Astrocyte (in vitro differentiated cells and primary cell): ENCODE measurements around the gene GPHN.

Source experiments
- CTCF ChIP-seq: IDR thresholded peaks from 2 replicates; pipeline ENCODE4 v1.5.1; 2011; ENCODE audit warnings: low read depth, mild to moderate bottlenecking, inconsistent platforms, low read length, moderate library complexity; ENCODE audit not compliant: insufficient read depth
- EZH2 ChIP-seq: IDR thresholded peaks from 2 replicates; pipeline ENCODE4 v1.6.1; 2012; ENCODE audit warnings: mild to moderate bottlenecking, low read length, inconsistent platforms; ENCODE audit not compliant: insufficient read depth

GRCh38 chr14:66468778-66469367, 39.1 kb upstream of the GPHN start:
- TF ChIP-seq EZH2, result no peak
- TF ChIP-seq CTCF, result no peak
